ENCODE results near the gene XPO6. TPM values are rescaled to one million over a fixed set of nuclear protein-coding genes. Genes with fewer than 3 reads are reported as not detected.
"Not testable (repeated sequence)": the region's sequence is repeated elsewhere in the genome, so short reads cannot be mapped to it uniquely, and the experiment has no call there.

Gene XPO6
- total and polyA plus RNA-seq, 4 donors = 52.9 to 172 (median 126) TPM

DNA sequence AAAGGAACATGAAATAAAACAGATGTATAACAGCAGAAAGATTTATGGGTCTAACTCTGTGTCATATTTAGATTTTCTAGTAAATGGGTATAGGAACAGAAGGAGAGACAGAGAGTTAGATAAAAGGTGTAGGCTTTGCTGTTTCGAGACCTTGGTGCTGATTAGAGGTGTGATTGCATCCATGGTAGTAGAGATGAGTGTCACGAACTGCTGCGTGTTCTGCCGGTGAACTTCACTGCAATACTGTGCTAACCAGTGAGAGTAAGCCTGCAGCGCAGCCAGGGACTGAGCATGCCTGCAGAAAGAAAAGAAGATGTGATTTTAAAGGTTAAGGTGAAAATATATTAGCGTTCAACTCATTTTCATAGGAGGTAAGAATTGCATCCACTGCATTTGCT, 94.6 kb downstream of the XPO6 start:
- H3K27ac ChIP-seq (ENCODE audit: low read depth in 1 of 2, low read length in 1 of 2) = no peak overlapping the region
- DNase-seq (no peak), ATAC-seq (ENCODE audit: insufficient read depth, low FRiP score) (no peak)
- no peak overlapping the region for H3K9ac ChIP-seq (ENCODE audit: insufficient read depth in 1 of 2, low read length in 2 of 2)
- H3K27me3 ChIP-seq (ENCODE audit: control insufficient read depth in 3 of 3, insufficient read depth in 3 of 3, low read length in 2 of 3) = no peaks in the 10 kb centered on the region
- no peaks in the 10 kb centered on the region for H3K9me3 ChIP-seq (ENCODE audit: control insufficient read depth in 4 of 4, insufficient read depth in 3 of 4, low read length in 3 of 4)
- TF ChIP-seq, protein P1, sequence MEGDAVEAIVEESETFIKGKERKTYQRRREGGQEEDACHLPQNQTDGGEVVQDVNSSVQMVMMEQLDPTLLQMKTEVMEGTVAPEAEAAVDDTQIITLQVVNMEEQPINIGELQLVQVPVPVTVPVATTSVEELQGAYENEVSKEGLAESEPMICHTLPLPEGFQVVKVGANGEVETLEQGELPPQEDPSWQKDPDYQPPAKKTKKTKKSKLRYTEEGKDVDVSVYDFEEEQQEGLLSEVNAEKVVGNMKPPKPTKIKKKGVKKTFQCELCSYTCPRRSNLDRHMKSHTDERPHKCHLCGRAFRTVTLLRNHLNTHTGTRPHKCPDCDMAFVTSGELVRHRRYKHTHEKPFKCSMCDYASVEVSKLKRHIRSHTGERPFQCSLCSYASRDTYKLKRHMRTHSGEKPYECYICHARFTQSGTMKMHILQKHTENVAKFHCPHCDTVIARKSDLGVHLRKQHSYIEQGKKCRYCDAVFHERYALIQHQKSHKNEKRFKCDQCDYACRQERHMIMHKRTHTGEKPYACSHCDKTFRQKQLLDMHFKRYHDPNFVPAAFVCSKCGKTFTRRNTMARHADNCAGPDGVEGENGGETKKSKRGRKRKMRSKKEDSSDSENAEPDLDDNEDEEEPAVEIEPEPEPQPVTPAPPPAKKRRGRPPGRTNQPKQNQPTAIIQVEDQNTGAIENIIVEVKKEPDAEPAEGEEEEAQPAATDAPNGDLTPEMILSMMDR (IDR thresholded peaks at IDR 0.05; ENCODE audit: control extremely low read depth, extremely low read depth) = no peak
- no peak overlapping the region for H3K4me3 ChIP-seq
- H3K36me3 ChIP-seq (ENCODE audit: control insufficient read depth in 4 of 4, insufficient read depth in 4 of 4, low read length in 4 of 4) = peaks cover 35 to 44% (median 36%) of the 10 kb centered on the region in 4 donors
- 94 to 98% methylated on average over 6 of the region's 6 CpGs for WGBS, 2 donors
- H3K4me1 ChIP-seq (ENCODE audit: control insufficient read depth in 5 of 5, insufficient read depth in 5 of 5, low read length in 5 of 5) = no peaks in the 10 kb centered on the region

DNA sequence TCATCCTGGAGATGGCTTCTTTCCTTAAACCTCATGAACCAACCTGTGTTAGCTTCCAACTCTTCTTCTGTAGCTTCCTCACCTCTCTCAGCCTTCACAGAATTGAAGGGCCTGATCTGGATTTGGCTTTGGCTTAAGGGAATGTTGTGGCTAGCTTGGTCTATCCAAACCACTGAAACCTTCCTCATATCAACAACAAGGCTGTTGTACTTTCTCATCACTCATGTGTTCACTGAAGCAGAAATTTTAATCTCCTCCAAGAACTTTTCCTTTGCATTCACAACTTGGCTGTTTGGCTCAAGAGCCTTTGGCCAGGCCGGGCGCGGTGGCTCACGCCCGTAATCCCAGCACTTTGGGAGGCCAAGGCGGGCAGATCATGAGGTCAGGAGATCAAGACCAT, 95.9 kb downstream of the XPO6 start:
- not testable (repeated sequence) for H3K9ac ChIP-seq (ENCODE audit: insufficient read depth in 1 of 2, low read length in 2 of 2); H3K4me1 ChIP-seq (ENCODE audit: control insufficient read depth in 5 of 5, insufficient read depth in 5 of 5, low read length in 5 of 5); ATAC-seq (ENCODE audit: insufficient read depth, low FRiP score); H3K9me3 ChIP-seq (ENCODE audit: control insufficient read depth in 4 of 4, insufficient read depth in 3 of 4, low read length in 3 of 4); H3K27ac ChIP-seq (ENCODE audit: low read depth in 1 of 2, low read length in 1 of 2); DNase-seq; H3K27me3 ChIP-seq (ENCODE audit: control insufficient read depth in 3 of 3, insufficient read depth in 3 of 3, low read length in 2 of 3); H3K4me3 ChIP-seq
- 97 to 98% methylated on average over 6 of the region's 6 CpGs for WGBS, 2 donors
- peaks cover 36 to 44% (median 37%) of the 10 kb centered on the region in 4 donors for H3K36me3 ChIP-seq (ENCODE audit: control insufficient read depth in 4 of 4, insufficient read depth in 4 of 4, low read length in 4 of 4)

DNA sequence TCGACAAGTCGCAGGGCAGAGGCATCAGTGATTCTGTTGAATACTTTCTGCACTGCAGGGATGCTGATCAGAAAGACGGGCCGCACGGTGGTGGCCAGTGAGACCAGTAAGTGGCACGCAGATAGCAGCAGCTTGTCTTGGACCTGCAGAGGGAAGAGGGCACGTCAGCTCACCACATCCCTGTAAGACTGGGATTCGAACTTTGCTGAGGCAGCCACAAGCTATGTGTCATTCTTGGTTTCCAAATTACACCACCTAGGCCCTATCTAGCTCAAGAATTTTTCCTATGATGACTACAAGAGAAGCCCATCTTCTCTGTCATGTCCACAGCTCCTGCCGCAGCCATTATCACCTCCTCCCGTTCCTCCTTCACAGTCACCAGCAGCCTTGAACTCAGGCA, 98.9 kb downstream of the XPO6 start:
- TF ChIP-seq, protein P1 (IDR thresholded peaks at IDR 0.05; ENCODE audit: control extremely low read depth, extremely low read depth) = no peak
- peaks cover 25 to 47% (median 39%) of the 10 kb centered on the region in 4 donors for H3K36me3 ChIP-seq (ENCODE audit: control insufficient read depth in 4 of 4, insufficient read depth in 4 of 4, low read length in 4 of 4)

DNA sequence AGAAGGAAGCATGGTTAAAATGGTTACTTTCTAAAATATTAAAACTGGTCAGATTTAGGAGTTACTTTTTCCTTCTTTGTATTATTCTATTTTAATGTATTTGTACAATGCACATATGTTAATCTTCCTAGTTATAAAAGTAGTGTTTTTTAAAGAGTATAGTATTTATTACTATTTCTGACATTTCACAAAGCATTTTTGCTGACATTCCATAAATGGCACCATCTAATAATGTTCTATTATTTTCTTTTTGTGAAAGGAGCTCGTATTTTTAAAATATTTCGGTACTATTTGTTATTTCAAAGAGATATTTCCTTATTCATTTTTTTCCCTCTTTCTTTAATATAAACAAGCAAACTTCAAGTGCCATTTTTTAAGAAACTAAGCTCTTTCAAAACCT, 100.8 kb downstream of the XPO6 start:
- no peaks in the 10 kb centered on the region for H3K27me3 ChIP-seq (ENCODE audit: control insufficient read depth in 3 of 3, insufficient read depth in 3 of 3, low read length in 2 of 3)
- WGBS, 2 donors = 93 to 95% methylated on average over 2 of the region's 2 CpGs
- no peaks in the 10 kb centered on the region for H3K9me3 ChIP-seq (ENCODE audit: control insufficient read depth in 4 of 4, insufficient read depth in 3 of 4, low read length in 3 of 4)
- H3K27ac ChIP-seq (ENCODE audit: low read depth in 1 of 2, low read length in 1 of 2) = no peak overlapping the region
- no peak for ATAC-seq (ENCODE audit: insufficient read depth, low FRiP score)
- TF ChIP-seq, protein P1 (IDR thresholded peaks at IDR 0.05; ENCODE audit: control extremely low read depth, extremely low read depth) = no peak
- no peak overlapping the region for H3K4me3 ChIP-seq
- H3K4me1 ChIP-seq (ENCODE audit: control insufficient read depth in 5 of 5, insufficient read depth in 5 of 5, low read length in 5 of 5) = no peaks in the 10 kb centered on the region
- no peak for DNase-seq
- H3K9ac ChIP-seq (ENCODE audit: insufficient read depth in 1 of 2, low read length in 2 of 2) = no peak overlapping the region
- peaks cover 40 to 55% (median 45%) of the 10 kb centered on the region in 4 donors for H3K36me3 ChIP-seq (ENCODE audit: control insufficient read depth in 4 of 4, insufficient read depth in 4 of 4, low read length in 4 of 4)

More for the DNA sequence above, 98.9 kb downstream of the XPO6 start:
- H3K27ac ChIP-seq (ENCODE audit: low read depth in 1 of 2, low read length in 1 of 2) = no peak overlapping the region
- H3K27me3 ChIP-seq (ENCODE audit: control insufficient read depth in 3 of 3, insufficient read depth in 3 of 3, low read length in 2 of 3) = no peaks in the 10 kb centered on the region
- no peak overlapping the region for H3K9ac ChIP-seq (ENCODE audit: insufficient read depth in 1 of 2, low read length in 2 of 2)
- no peak for ATAC-seq (ENCODE audit: insufficient read depth, low FRiP score)
- H3K4me1 ChIP-seq (ENCODE audit: control insufficient read depth in 5 of 5, insufficient read depth in 5 of 5, low read length in 5 of 5) = no peaks in the 10 kb centered on the region
- DNase-seq = no peak
- no peaks in the 10 kb centered on the region for H3K9me3 ChIP-seq (ENCODE audit: control insufficient read depth in 4 of 4, insufficient read depth in 3 of 4, low read length in 3 of 4)
- no peak overlapping the region for H3K4me3 ChIP-seq
- WGBS, 2 donors = 93% methylated on average over 10 of the region's 10 CpGs
